Ovary (tissue), 9 donors: ENCODE data around the gene KRT71. TPM values are rescaled to one million over a fixed set of nuclear protein-coding genes. Genes with fewer than 3 reads are reported as not detected.

ENCODE experiments used
- DNase-seq, 5 donors: peaks; one replicate each; pipeline ENCODE4 v3.0.0-alpha.2; 2019 to 2020
- H3K27ac ChIP-seq, 2 donors: fragments of 200-600 bp; one replicate each; pipeline versions ENCODE4 v1.5.1 to v1.8.0; 2019 to 2022
- H3K27me3 ChIP-seq: fragments of 200-600 bp; one replicate; pipeline ENCODE4 v1.8.0; 2022
- H3K36me3 ChIP-seq: fragments of 200-600 bp; sonication (generic); one replicate; pipeline ENCODE4 v1.5.1; 2019
- H3K4me1 ChIP-seq: one replicate; pipeline ENCODE4 v1.8.1; 2013; ENCODE audit warnings: mild to moderate bottlenecking, moderate library complexity; ENCODE audit not compliant: insufficient read depth
- H3K4me3 ChIP-seq: fragments of 200-600 bp; sonication (generic); one replicate; pipeline ENCODE4 v1.5.1; 2017
- H3K9me3 ChIP-seq, 2 donors: fragments of 200-600 bp in 1 of 2; sonication (generic) in 1 of 2; one replicate each; pipeline versions ENCODE4 v1.5.1 to v1.8.1; 2013 to 2019; ENCODE audit warnings: mild to moderate bottlenecking in 1 of 2, moderate library complexity in 1 of 2
- EP300 ChIP-seq: sonication (generic); formaldehyde crosslinking; IDR thresholded peaks from one replicate; pipeline ENCODE4 v1.6.1; 2017; ENCODE audit warnings: antibody characterized with exemption
- POLR2A ChIP-seq: fragments of 450-650 bp; IDR thresholded peaks from one replicate; pipeline ENCODE4 v1.6.1; 2017; ENCODE audit warnings: antibody characterized with exemption, mild to moderate bottlenecking, moderate library complexity
- WGBS, 3 donors: extraction: QIAGEN DNeasy Blood & Tissue Kit in 1 of 3; methylation state at CpG; one replicate each; pipeline versions ENCODE4 v1.1.5 to v1.1.7; 2013 to 2017; 5-methylcytosine and 5-hydroxymethylcytosine counted together
- intact Hi-C, 4 donors: fragments of 100-400 bp; cut with DNase I; formaldehyde crosslinking; loops; one replicate each; pipeline versions ENCODE4 v1.11.0 to v1.15.1; 2022 to 2023
- polyA plus RNA-seq, 2 donors: library from polyadenylated mRNA; stranded (reverse); fragments of 200-250 nt in 1 of 2; fragments of 350-450 nt in 1 of 2; fragmentation: Illumina TruSeq in 1 of 2; extraction: RNeasy Lipid Tissue Mini Kit (QIAGEN cat#74804) in 1 of 2; gene quantifications; one replicate each; pipeline ENCODE4 v1.2.3, GENCODE V29; 2013 to 2014
- total RNA-seq, 7 donors: library from RNA; depleted of rRNA in 2 of 7; stranded (reverse); fragments of >200 nt in 2 of 7; fragmentation: NEBNext Ultra II Directional in 3 of 7; extraction: Animal tissue kit (Norgen Biotek cat#: 25700) in 3 of 7; gene quantifications; one replicate each; pipeline versions ENCODE4 v1.1.0 to v1.2.4, GENCODE V29; 2016 to 2023
- TF ChIP-seq, protein P1 (sequence below), 3 donors: fragments of 450-650 bp in 2 of 3; fragments of 200-600 bp in 1 of 3; IDR thresholded peaks; one replicate each; pipeline versions ENCODE4 v1.5.1 to v1.8.0; 2016 to 2022; ENCODE audit warnings: antibody characterized with exemption in 3 of 3, mild to moderate bottlenecking in 1 of 3
- donor health status: DM: no; HTN: no; CAD: no; lungs with moderate emphysema.
- donor health status: DM: no; HTN: no; CAD: no.
- donor health status: Bipolar disorder and iron deficiency.
- donor health status: DM: yes; HTN: yes; CAD: no.
- donor health status: DM: no; HTN: no; CAD: no.
- donor health status: DM: yes; HTN: yes; CAD: no.

KRT71 gene
- total and polyA plus RNA-seq, 9 donors: not detected

DNA sequence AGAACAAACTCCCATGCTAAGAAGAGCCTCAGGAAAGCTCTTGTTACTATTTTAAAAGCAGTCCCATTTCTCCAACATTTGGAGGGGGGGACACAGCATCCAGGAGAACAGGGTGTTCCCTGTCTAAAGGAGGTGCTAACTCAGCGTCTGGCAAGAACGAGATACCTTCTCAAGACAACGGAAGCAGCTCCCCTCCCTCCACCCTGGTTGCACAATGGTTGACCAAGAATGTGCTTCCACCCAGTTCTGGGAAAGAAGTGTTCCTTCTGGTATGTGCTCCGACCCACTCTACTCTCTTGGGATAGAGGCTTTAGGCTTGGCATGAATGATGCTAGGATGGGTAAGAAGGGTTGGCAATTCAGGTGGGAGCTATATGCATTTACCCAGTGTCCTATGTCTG, 58.4 kb downstream of the KRT71 start:
- peak; percentile 48 for TF ChIP-seq EP300
- no peak for TF ChIP-seq POLR2A
- DNase-seq: peak in 1 of 5 donors; percentile 35
- Histone ChIP-seq H3K9me3 (no peaks in the 10 kb centered on the region), H3K27ac (no peak overlapping the region), H3K36me3 (no peaks in the 10 kb centered on the region), H3K4me1 (no peaks in the 10 kb centered on the region), H3K4me3 (no peak overlapping the region), H3K27me3 (no peaks in the 10 kb centered on the region)
- intact Hi-C loops: no loop called here
- 31 to 44% (median 36%) methylated on average over 4 of the region's 4 CpGs for WGBS, 3 donors

DNA sequence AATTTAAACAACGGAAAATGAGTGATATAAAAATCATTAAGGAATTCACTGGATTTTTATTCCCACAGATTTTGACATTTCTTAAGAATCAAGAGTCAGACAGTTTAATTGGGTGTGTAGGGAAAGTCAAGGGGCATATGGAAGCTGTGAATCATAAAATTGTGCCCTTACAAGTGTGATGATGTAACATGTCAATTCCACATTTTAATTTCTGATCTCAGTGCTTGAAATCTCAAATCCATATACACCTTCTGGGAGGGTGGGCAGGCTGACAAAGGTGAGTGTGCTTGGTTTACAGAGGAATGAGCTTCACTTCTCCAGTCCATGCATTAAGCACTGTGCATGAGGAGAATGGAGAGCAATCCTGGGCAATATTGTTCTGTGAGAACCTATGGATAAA, 58.8 kb downstream of the KRT71 start:
- Histone ChIP-seq H3K27me3 (no peaks in the 10 kb centered on the region), H3K4me1 (no peaks in the 10 kb centered on the region), H3K36me3 (no peaks in the 10 kb centered on the region), H3K9me3 (no peaks in the 10 kb centered on the region), H3K27ac (no peak overlapping the region), H3K4me3 (no peak overlapping the region)
- intact Hi-C loops: no loop called here
- TF ChIP-seq POLR2A (no peak), EP300 (no peak)
- TF ChIP-seq, protein P1, sequence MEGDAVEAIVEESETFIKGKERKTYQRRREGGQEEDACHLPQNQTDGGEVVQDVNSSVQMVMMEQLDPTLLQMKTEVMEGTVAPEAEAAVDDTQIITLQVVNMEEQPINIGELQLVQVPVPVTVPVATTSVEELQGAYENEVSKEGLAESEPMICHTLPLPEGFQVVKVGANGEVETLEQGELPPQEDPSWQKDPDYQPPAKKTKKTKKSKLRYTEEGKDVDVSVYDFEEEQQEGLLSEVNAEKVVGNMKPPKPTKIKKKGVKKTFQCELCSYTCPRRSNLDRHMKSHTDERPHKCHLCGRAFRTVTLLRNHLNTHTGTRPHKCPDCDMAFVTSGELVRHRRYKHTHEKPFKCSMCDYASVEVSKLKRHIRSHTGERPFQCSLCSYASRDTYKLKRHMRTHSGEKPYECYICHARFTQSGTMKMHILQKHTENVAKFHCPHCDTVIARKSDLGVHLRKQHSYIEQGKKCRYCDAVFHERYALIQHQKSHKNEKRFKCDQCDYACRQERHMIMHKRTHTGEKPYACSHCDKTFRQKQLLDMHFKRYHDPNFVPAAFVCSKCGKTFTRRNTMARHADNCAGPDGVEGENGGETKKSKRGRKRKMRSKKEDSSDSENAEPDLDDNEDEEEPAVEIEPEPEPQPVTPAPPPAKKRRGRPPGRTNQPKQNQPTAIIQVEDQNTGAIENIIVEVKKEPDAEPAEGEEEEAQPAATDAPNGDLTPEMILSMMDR (IDR thresholded peaks at IDR 0.05): no peak
- 79 to 84% (median 81%) methylated on average over 1 of the region's 1 CpG for WGBS, 3 donors
- DNase-seq: no peak

Other genes with a start within 250 kb of the KRT71 start
- not detected for gene KRT83, start 231.7 kb downstream of the KRT71 start, total RNA-seq
- gene KRT83, start 231.7 kb downstream of the KRT71 start, polyA plus RNA-seq: not detected
- not detected for gene KRT85, start 185.7 kb downstream of the KRT71 start, total RNA-seq
- gene KRT85, start 185.7 kb downstream of the KRT71 start, polyA plus RNA-seq: not detected
- gene KRT84, start 167.5 kb downstream of the KRT71 start, total RNA-seq: not detected
- not detected for gene KRT84, start 167.5 kb downstream of the KRT71 start, polyA plus RNA-seq
- not detected for gene KRT82, start 146.8 kb downstream of the KRT71 start, total RNA-seq
- not detected for gene KRT82, start 146.8 kb downstream of the KRT71 start, polyA plus RNA-seq
- gene KRT75, start 118.8 kb downstream of the KRT71 start, total RNA-seq: under 1 TPM in 1 of 7 donors, not detected in 6; 0.08 TPM
- gene KRT75, start 118.8 kb downstream of the KRT71 start, polyA plus RNA-seq: not detected
- gene KRT6B, start 101.0 kb downstream of the KRT71 start, total RNA-seq: under 1 TPM in 1 of 7 donors, not detected in 6; 0.11 TPM
- not detected for gene KRT6B, start 101.0 kb downstream of the KRT71 start, polyA plus RNA-seq
- gene KRT6C, start 79.3 kb downstream of the KRT71 start, total RNA-seq: under 1 TPM in 1 of 7 donors, not detected in 6; 0.17 TPM
- not detected for gene KRT6C, start 79.3 kb downstream of the KRT71 start, polyA plus RNA-seq
- gene KRT6A, start 59.9 kb downstream of the KRT71 start, total RNA-seq: 10 to 100 TPM in 1 of 7 donors, 1 to 10 TPM in 3, under 1 TPM in 2, not detected in 1; 0.50 to 14.5 (median 1.4) TPM
- under 1 TPM in 1 of 2 donors, not detected in 1; 0.15 TPM for gene KRT6A, start 59.9 kb downstream of the KRT71 start, polyA plus RNA-seq
- 10 to 100 TPM in 2 of 7 donors, 1 to 10 TPM in 3, under 1 TPM in 1, not detected in 1; 1.00 to 16.1 (median 2.0) TPM for gene KRT5, start 32.8 kb downstream of the KRT71 start, total RNA-seq
- gene KRT5, start 32.8 kb downstream of the KRT71 start, polyA plus RNA-seq: under 1 TPM; 0.25 to 0.55 TPM
- not detected for gene KRT74, start 20.7 kb upstream of the KRT71 start, total RNA-seq
- gene KRT74, start 20.7 kb upstream of the KRT71 start, polyA plus RNA-seq: not detected
- not detected for gene KRT72, start 48.3 kb upstream of the KRT71 start, total RNA-seq
- not detected for gene KRT72, start 48.3 kb upstream of the KRT71 start, polyA plus RNA-seq
- gene KRT73, start 65.4 kb upstream of the KRT71 start, total RNA-seq: not detected
- not detected for gene KRT73, start 65.4 kb upstream of the KRT71 start, polyA plus RNA-seq
- not detected for gene KRT2, start 99.1 kb upstream of the KRT71 start, total RNA-seq
- not detected for gene KRT2, start 99.1 kb upstream of the KRT71 start, polyA plus RNA-seq
- gene KRT1, start 127.3 kb upstream of the KRT71 start, total RNA-seq: not detected
- not detected for gene KRT1, start 127.3 kb upstream of the KRT71 start, polyA plus RNA-seq
- not detected for gene KRT77, start 150.4 kb upstream of the KRT71 start, total RNA-seq
- not detected for gene KRT77, start 150.4 kb upstream of the KRT71 start, polyA plus RNA-seq
- gene KRT76, start 224.2 kb upstream of the KRT71 start, total RNA-seq: not detected
- gene KRT76, start 224.2 kb upstream of the KRT71 start, polyA plus RNA-seq: not detected
- gene KRT3, start 243.0 kb upstream of the KRT71 start, total RNA-seq: not detected
- not detected for gene KRT3, start 243.0 kb upstream of the KRT71 start, polyA plus RNA-seq